ENCODE data around the gene ANAPC2. TPM values are rescaled to one million over a fixed set of nuclear protein-coding genes. Genes with fewer than 3 reads are reported as not detected.

The ANAPC2 gene
- total RNA-seq, 1 experiment from 2014 or later: 16.8 TPM

- Histone ChIP-seq H3K4me3 (ENCODE audit: low read length) (no peak overlapping the region), H3K9ac (ENCODE audit: low read length) (no peak overlapping the region), H4K20me1 (ENCODE audit: insufficient read depth, low read depth, low read length) (peaks cover 30% of the 10 kb centered on the region; the same call in 1 of the 2 replicates), H3K9me2 (replicated peaks; ENCODE audit: insufficient read depth, low read length) (no peaks in the 10 kb centered on the region), H3K79me2 (ENCODE audit: low read length) (no peaks in the 10 kb centered on the region), H3K4me2 (ENCODE audit: low read depth, low read length, poor library complexity, severe bottlenecking) (no peak overlapping the region), H3K9me3 (ENCODE audit: low read length) (no peaks in the 10 kb centered on the region), H3K27me3 (ENCODE audit: low read length) (no peaks in the 10 kb centered on the region), H2AFZ (ENCODE audit: low read length) (no peak overlapping the region), H3K4me1 (ENCODE audit: low read length) (peaks cover 43% of the 10 kb centered on the region), H3K27ac (ENCODE audit: low read length) (no peak overlapping the region), H3K36me3 (ENCODE audit: insufficient read depth, low read length) (no peaks in the 10 kb centered on the region)
- DNase-seq: no peak
Measured at GRCh38 chr9:137233143-137233980, 45.0 kb upstream of the ANAPC2 start.

- Histone ChIP-seq H3K4me3 (ENCODE audit: low read length) (no peak overlapping the region), H4K20me1 (ENCODE audit: insufficient read depth, low read depth, low read length) (peaks cover 22% of the 10 kb centered on the region; the same call in 1 of the 2 replicates), H3K4me2 (ENCODE audit: low read depth, low read length, poor library complexity, severe bottlenecking) (no peak overlapping the region), H3K79me2 (ENCODE audit: low read length) (no peaks in the 10 kb centered on the region), H3K9me2 (replicated peaks; ENCODE audit: insufficient read depth, low read length) (no peaks in the 10 kb centered on the region), H3K4me1 (ENCODE audit: low read length) (peaks cover 35% of the 10 kb centered on the region), H3K9ac (ENCODE audit: low read length) (no peak overlapping the region), H2AFZ (ENCODE audit: low read length) (no peak overlapping the region), H3K27me3 (ENCODE audit: low read length) (no peaks in the 10 kb centered on the region), H3K9me3 (ENCODE audit: low read length) (no peaks in the 10 kb centered on the region), H3K36me3 (ENCODE audit: insufficient read depth, low read length) (no peaks in the 10 kb centered on the region), H3K27ac (ENCODE audit: low read length) (no peak overlapping the region)
- no peak for DNase-seq
Measured at GRCh38 chr9:137232510-137232909, 44.1 kb upstream of the ANAPC2 start.

GRCh38 chr9:137232101-137232500 lies 43.7 kb upstream of the ANAPC2 start:
- no peaks in the 10 kb centered on the region for H3K9me2 ChIP-seq (replicated peaks; ENCODE audit: insufficient read depth, low read length)
- no peaks in the 10 kb centered on the region for H3K27me3 ChIP-seq (ENCODE audit: low read length)
- no peak for DNase-seq
- H3K4me1 ChIP-seq (ENCODE audit: low read length): peaks cover 31% of the 10 kb centered on the region
- peaks cover 20% of the 10 kb centered on the region; the same call in 1 of the 2 replicates for H4K20me1 ChIP-seq (ENCODE audit: insufficient read depth, low read depth, low read length)
- no peaks in the 10 kb centered on the region for H3K36me3 ChIP-seq (ENCODE audit: insufficient read depth, low read length)
- no peak overlapping the region for H3K27ac ChIP-seq (ENCODE audit: low read length)
- H3K9ac ChIP-seq (ENCODE audit: low read length): no peak overlapping the region
- no peak overlapping the region for H3K4me3 ChIP-seq (ENCODE audit: low read length)
- H2AFZ ChIP-seq (ENCODE audit: low read length): no peak overlapping the region
- H3K4me2 ChIP-seq (ENCODE audit: low read depth, low read length, poor library complexity, severe bottlenecking): no peak overlapping the region
- H3K79me2 ChIP-seq (ENCODE audit: low read length): no peaks in the 10 kb centered on the region
- H3K9me3 ChIP-seq (ENCODE audit: low read length): no peaks in the 10 kb centered on the region

- Histone ChIP-seq H3K4me1 (ENCODE audit: low read length) (peaks cover 25% of the 10 kb centered on the region), H3K9ac (ENCODE audit: low read length) (no peak overlapping the region), H3K9me3 (ENCODE audit: low read length) (no peaks in the 10 kb centered on the region), H3K36me3 (ENCODE audit: insufficient read depth, low read length) (no peaks in the 10 kb centered on the region), H3K79me2 (ENCODE audit: low read length) (no peaks in the 10 kb centered on the region), H3K27ac (ENCODE audit: low read length) (no peak overlapping the region), H3K4me3 (ENCODE audit: low read length) (no peak overlapping the region), H3K9me2 (replicated peaks; ENCODE audit: insufficient read depth, low read length) (no peaks in the 10 kb centered on the region), H3K4me2 (ENCODE audit: low read depth, low read length, poor library complexity, severe bottlenecking) (no peak overlapping the region), H4K20me1 (ENCODE audit: insufficient read depth, low read depth, low read length) (peaks cover 20% of the 10 kb centered on the region; the same call in 1 of the 2 replicates), H3K27me3 (ENCODE audit: low read length) (no peaks in the 10 kb centered on the region), H2AFZ (ENCODE audit: low read length) (no peak overlapping the region)
- DNase-seq: no peak
Measured at GRCh38 chr9:137231372-137232039, 43.1 kb upstream of the ANAPC2 start.

GRCh38 chr9:137230705-137231371 lies 42.5 kb upstream of the ANAPC2 start, which contains the start of gene SLC34A3:
SLC34A3 (plus strand) TSS chr9:137230901; CDS start chr9:137231703, 802 bp downstream.
- no peaks in the 10 kb centered on the region for H3K9me2 ChIP-seq (replicated peaks; ENCODE audit: insufficient read depth, low read length)
- H3K9me3 ChIP-seq (ENCODE audit: low read length): no peaks in the 10 kb centered on the region
- H3K27ac ChIP-seq (ENCODE audit: low read length): no peak within 1 kb of the TSS
- H4K20me1 ChIP-seq (ENCODE audit: insufficient read depth, low read depth, low read length): peaks cover 18% of the 10 kb centered on the region; the same call in 1 of the 2 replicates
- no peak within 1 kb of the TSS for H3K9ac ChIP-seq (ENCODE audit: low read length)
- H3K36me3 ChIP-seq (ENCODE audit: insufficient read depth, low read length): no peaks in the 10 kb centered on the region
- H3K27me3 ChIP-seq (ENCODE audit: low read length): no peaks in the 10 kb centered on the region
- no peak within 1 kb of the TSS for H2AFZ ChIP-seq (ENCODE audit: low read length)
- H3K4me3 ChIP-seq (ENCODE audit: low read length): no peak within 1 kb of the TSS
- H3K4me2 ChIP-seq (ENCODE audit: low read depth, low read length, poor library complexity, severe bottlenecking): no peak within 1 kb of the TSS
- no peaks in the 10 kb centered on the region for H3K79me2 ChIP-seq (ENCODE audit: low read length)
- DNase-seq: no peak
- peaks cover 19% of the 10 kb centered on the region for H3K4me1 ChIP-seq (ENCODE audit: low read length)

GRCh38 chr9:137229903-137230704 lies 41.7 kb upstream of the ANAPC2 start:
- no peaks in the 10 kb centered on the region for H3K9me2 ChIP-seq (replicated peaks; ENCODE audit: insufficient read depth, low read length)
- no peak overlapping the region for H3K9ac ChIP-seq (ENCODE audit: low read length)
- H3K4me1 ChIP-seq (ENCODE audit: low read length): peaks cover 13% of the 10 kb centered on the region
- no peak overlapping the region for H3K4me2 ChIP-seq (ENCODE audit: low read depth, low read length, poor library complexity, severe bottlenecking)
- H3K79me2 ChIP-seq (ENCODE audit: low read length): no peaks in the 10 kb centered on the region
- no peak overlapping the region for H3K4me3 ChIP-seq (ENCODE audit: low read length)
- peaks cover 10% of the 10 kb centered on the region; the same call in 1 of the 2 replicates for H4K20me1 ChIP-seq (ENCODE audit: insufficient read depth, low read depth, low read length)
- no peak overlapping the region for H2AFZ ChIP-seq (ENCODE audit: low read length)
- no peaks in the 10 kb centered on the region for H3K36me3 ChIP-seq (ENCODE audit: insufficient read depth, low read length)
- H3K9me3 ChIP-seq (ENCODE audit: low read length): no peaks in the 10 kb centered on the region
- no peak overlapping the region for H3K27ac ChIP-seq (ENCODE audit: low read length)
- H3K27me3 ChIP-seq (ENCODE audit: low read length): no peaks in the 10 kb centered on the region
- DNase-seq: no peak

GRCh38 chr9:137228968-137229896 lies 40.9 kb upstream of the ANAPC2 start:
- Histone ChIP-seq H3K9me3 (ENCODE audit: low read length) (no peaks in the 10 kb centered on the region), H3K27me3 (ENCODE audit: low read length) (no peaks in the 10 kb centered on the region), H3K36me3 (ENCODE audit: insufficient read depth, low read length) (no peaks in the 10 kb centered on the region), H3K27ac (ENCODE audit: low read length) (no peak overlapping the region), H3K9me2 (replicated peaks; ENCODE audit: insufficient read depth, low read length) (no peaks in the 10 kb centered on the region), H4K20me1 (ENCODE audit: insufficient read depth, low read depth, low read length) (peaks cover 2% of the 10 kb centered on the region; the same call in 1 of the 2 replicates), H3K79me2 (ENCODE audit: low read length) (no peaks in the 10 kb centered on the region), H3K4me1 (ENCODE audit: low read length) (peaks cover 10% of the 10 kb centered on the region), H3K4me2 (ENCODE audit: low read depth, low read length, poor library complexity, severe bottlenecking) (no peak overlapping the region), H3K4me3 (ENCODE audit: low read length) (no peak overlapping the region), H3K9ac (ENCODE audit: low read length) (no peak overlapping the region), H2AFZ (ENCODE audit: low read length) (no peak overlapping the region)
- DNase-seq: no peak

Measured in Karpas-422 (cell line).